A673 (cell line): ENCODE measurements around the gene UMAD1.

ENCODE experiments used
- EZH2 ChIP-seq: fragments of 200-600 bp; sonication (generic); IDR thresholded peaks from 2 replicates; pipeline ENCODE4 v1.6.1; 2017; ENCODE audit warnings: borderline replicate concordance, low read depth, mild to moderate bottlenecking, mixed read lengths, antibody characterized with exemption, low read length; ENCODE audit not compliant: poor library complexity, severe bottlenecking
- TF ChIP-seq, protein P1 (sequence below): fragments of 300-800, 200-600 bp; sonication (generic); conservative IDR thresholded peaks from 2 replicates; pipeline ENCODE4 v1.5.1; 2017; ENCODE audit warnings: low read depth, mild to moderate bottlenecking, antibody characterized with exemption, low read length, moderate library complexity, mixed read lengths

DNA sequence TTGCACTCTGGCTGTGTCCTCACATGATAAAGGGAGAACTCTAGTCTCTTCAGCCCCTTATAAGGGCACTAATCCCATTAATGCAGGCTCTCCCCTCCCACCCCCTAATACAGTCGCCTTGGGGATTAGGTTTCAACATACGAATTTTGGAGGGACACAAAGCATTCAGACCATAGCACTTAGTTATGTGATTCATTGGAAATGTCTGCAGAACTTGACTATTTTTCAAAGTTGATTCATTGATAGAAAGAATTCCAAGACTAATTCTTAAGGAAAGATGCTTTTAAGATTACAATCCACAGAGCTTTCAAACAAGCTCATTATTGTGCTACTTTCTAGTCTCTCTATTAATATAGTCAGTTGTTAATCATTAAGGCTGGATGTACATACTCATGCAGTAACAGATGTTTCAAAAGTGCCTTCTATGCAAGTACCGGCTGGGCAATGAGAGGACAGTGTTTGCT, 163.2 kb downstream of the UMAD1 start:
- TF ChIP-seq, protein P1, sequence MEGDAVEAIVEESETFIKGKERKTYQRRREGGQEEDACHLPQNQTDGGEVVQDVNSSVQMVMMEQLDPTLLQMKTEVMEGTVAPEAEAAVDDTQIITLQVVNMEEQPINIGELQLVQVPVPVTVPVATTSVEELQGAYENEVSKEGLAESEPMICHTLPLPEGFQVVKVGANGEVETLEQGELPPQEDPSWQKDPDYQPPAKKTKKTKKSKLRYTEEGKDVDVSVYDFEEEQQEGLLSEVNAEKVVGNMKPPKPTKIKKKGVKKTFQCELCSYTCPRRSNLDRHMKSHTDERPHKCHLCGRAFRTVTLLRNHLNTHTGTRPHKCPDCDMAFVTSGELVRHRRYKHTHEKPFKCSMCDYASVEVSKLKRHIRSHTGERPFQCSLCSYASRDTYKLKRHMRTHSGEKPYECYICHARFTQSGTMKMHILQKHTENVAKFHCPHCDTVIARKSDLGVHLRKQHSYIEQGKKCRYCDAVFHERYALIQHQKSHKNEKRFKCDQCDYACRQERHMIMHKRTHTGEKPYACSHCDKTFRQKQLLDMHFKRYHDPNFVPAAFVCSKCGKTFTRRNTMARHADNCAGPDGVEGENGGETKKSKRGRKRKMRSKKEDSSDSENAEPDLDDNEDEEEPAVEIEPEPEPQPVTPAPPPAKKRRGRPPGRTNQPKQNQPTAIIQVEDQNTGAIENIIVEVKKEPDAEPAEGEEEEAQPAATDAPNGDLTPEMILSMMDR: no peak
- TF ChIP-seq EZH2: no peak
